D721Med (cell line): ENCODE data around the gene NAV2.

Experiments
- DNase-seq: peaks from one replicate; pipeline ENCODE4 v3.0.0; 2011; ENCODE audit warnings: low spot score; ENCODE audit not compliant: insufficient read length
- FAIRE-seq: peaks from 2 replicates; lab custom pipeline; 2011; peaks lifted over from hg19 to GRCh38; lab: Jason Lieb, UNC
- CTCF ChIP-seq: IDR thresholded peaks from 2 replicates; pipeline ENCODE4 v1.5.1; 2012; ENCODE audit warnings: mild to moderate bottlenecking, control low read depth; ENCODE audit not compliant: insufficient read depth; ENCODE audit errors: missing control alignments

Gene NAV2

GRCh38 chr11:20047769-20048154, 335.1 kb downstream of the NAV2 start:
- DNase-seq (no peak), FAIRE-seq (no peak)
- TF ChIP-seq CTCF, result no peak

GRCh38 chr11:20048246-20048645, 335.6 kb downstream of the NAV2 start:
- no peak for TF ChIP-seq CTCF
- no peak for DNase-seq
- FAIRE-seq, result no peak

DNA sequence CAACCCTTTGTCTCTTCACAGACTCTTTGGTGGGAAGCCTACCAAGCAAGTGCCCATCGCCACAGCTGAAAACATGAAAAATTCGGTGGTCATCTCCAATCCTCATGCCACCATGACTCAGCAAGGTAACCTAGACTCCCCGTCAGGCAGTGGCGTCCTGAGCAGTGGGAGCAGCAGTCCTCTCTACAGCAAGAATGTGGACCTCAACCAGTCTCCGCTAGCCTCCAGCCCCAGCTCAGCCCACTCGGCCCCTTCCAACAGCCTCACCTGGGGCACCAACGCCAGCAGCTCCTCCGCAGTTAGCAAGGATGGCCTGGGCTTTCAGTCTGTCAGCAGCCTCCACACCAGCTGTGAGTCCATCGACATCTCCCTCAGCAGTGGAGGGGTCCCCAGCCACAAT, 336.1 kb downstream of the NAV2 start:
- TF ChIP-seq CTCF, result no peak
- no peak for FAIRE-seq
- no peak for DNase-seq

DNA sequence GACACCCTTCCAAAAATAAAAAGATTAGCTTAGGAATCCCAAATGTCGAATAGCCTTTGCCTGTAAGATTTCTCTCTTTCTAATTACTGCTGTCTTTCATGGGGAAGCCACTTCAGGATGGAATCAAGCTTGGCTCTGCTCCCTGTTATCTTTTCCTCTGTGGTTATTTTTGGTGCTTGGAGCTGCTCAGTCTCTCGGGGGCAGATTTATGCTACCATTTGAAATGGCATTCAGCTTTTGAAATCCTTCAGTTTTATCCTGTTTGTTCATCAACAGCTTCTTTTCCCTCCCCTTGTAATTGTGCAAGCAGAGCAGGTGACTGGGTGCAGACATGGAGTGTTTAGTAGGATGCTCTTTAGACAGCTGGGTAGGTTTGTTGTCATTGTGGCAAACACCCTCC, 336.6 kb downstream of the NAV2 start:
- FAIRE-seq, result no peak
- DNase-seq, result no peak
- no peak for TF ChIP-seq CTCF

DNA sequence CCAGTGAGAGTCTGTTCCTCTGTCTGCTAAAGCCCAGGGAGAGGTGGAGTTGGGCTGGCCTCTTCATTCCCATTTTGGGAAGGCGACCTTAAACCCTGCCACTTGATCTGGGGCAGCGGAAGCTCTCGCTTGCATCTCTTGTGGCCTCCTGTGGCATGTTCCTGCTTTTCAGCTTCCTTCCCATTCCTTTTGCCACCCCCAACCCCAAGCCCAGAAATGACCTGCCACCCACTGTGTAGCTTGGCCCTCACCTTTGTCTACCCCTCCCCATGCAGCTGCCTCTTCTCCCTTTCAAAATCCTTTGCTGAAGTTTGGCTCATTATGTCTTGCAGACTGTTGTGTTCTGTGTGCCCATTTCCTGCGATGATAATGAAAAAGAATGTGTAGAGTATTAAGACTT, 337.4 kb downstream of the NAV2 start:
- FAIRE-seq (no peak), DNase-seq (no peak)
- no peak for TF ChIP-seq CTCF

DNA sequence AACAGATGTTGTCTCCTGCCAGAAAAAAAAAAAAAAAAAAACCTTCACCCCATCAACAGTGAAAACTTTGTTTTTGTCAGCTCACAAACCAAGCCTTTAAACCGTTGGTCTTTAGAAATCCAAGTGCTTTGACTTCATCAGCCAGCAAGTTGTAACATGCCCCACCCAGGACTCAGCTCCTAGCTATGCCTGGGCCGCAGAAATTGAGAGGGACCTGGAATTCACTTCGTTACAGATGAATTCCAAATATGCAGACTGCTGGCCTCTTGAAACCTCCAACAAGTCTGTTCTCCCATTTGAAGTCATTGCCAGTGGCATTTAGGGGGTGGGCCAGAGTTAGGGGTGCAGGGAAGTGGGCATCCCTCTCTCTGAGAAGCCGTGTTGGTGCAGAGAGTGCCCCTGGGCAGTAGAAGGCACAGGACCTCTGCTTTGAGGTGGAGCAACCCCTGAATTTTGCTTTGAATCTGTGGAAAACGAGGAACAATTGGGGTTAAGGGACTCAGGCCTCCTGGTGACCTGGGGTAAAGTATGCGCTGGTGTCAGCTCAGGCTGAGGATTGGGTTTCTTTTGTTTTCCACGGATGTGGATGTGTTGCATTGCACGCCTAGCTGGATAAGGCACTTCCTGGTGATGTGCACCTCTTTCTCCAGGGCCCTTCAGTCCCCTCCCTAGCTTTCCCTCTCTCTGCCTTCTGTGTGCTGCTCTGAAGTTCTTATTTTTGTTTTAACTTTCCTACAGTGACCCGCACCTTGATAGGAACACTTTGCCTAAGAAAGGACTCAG, 338.1 kb downstream of the NAV2 start:
- DNase-seq, result no peak

More for the DNA sequence above, 338.1 kb downstream of the NAV2 start:
- no peak for FAIRE-seq
- no peak for TF ChIP-seq CTCF
